ENCODE results near the gene THRB.

Gene THRB

GRCh38 chr3:24485511-24485910 is 9.1 kb downstream of the THRB start:
- DNase-seq: no peak

- no peak for DNase-seq
Observed at GRCh38 chr3:24483873-24484272, 10.8 kb downstream of the THRB start.

GRCh38 chr3:24482096-24482705 is 12.4 kb downstream of the THRB start:
- no peak for DNase-seq

GRCh38 chr3:24481193-24481592 is 13.5 kb downstream of the THRB start:
- no peak for DNase-seq

- no peak for DNase-seq
Observed at GRCh38 chr3:24480497-24480896, 14.2 kb downstream of the THRB start.

- DNase-seq: no peak
Observed at GRCh38 chr3:24479816-24480215, 14.8 kb downstream of the THRB start.

- DNase-seq: no peak
Observed at GRCh38 chr3:24476871-24477656, 17.6 kb downstream of the THRB start.

GRCh38 chr3:24475925-24476324 is 18.7 kb downstream of the THRB start:
- no peak for DNase-seq

- no peak for DNase-seq
Observed at GRCh38 chr3:24474862-24475261, 19.8 kb downstream of the THRB start.

- DNase-seq: no peak
Observed at GRCh38 chr3:24472358-24472757, 22.3 kb downstream of the THRB start.

GRCh38 chr3:24471486-24471885 is 23.2 kb downstream of the THRB start:
- DNase-seq: no peak

GRCh38 chr3:24470277-24470676 is 24.4 kb downstream of the THRB start:
- no peak for DNase-seq

- DNase-seq: no peak
Observed at GRCh38 chr3:24464389-24464788, 30.3 kb downstream of the THRB start.

GRCh38 chr3:24462737-24463136 is 31.9 kb downstream of the THRB start:
- DNase-seq: no peak

- no peak for DNase-seq
Observed at GRCh38 chr3:24460974-24461373, 33.7 kb downstream of the THRB start.

- no peak for DNase-seq
Observed at GRCh38 chr3:24457719-24458118, 36.9 kb downstream of the THRB start.

- DNase-seq: no peak
Observed at GRCh38 chr3:24454856-24455255, 39.8 kb downstream of the THRB start.

- DNase-seq: no peak
Observed at GRCh38 chr3:24454393-24454792, 40.3 kb downstream of the THRB start.

GRCh38 chr3:24451461-24452099 is 43.1 kb downstream of the THRB start:
- no peak for DNase-seq

GRCh38 chr3:24450160-24450907 is 44.3 kb downstream of the THRB start:
- DNase-seq: no peak

- no peak for DNase-seq
Observed at GRCh38 chr3:24447836-24448235, 46.8 kb downstream of the THRB start.

GRCh38 chr3:24446032-24446431 is 48.6 kb downstream of the THRB start:
- no peak for DNase-seq

- no peak for DNase-seq
Observed at GRCh38 chr3:24443476-24443875, 51.2 kb downstream of the THRB start.

All from activated CD8-positive, alpha-beta memory T cell treated with anti-CD3 and anti-CD28 coated beads for 24 hours (primary cell).